Thymus (tissue), 11 donors: ENCODE results near the gene SLC30A2. TPM values are rescaled to one million over a fixed set of nuclear protein-coding genes. Genes with fewer than 3 reads are reported as not detected.

ENCODE experiments used
- DNase-seq, 9 donors: peaks; one replicate each; pipeline ENCODE4 v3.0.0-alpha.2; 2013; ENCODE audit warnings: low spot score in 9 of 9, low read depth in 6 of 9, missing footprints in 1 of 9
- H3K27ac ChIP-seq, 2 donors: one replicate each; pipeline ENCODE4 v1.5.1; 2013; ENCODE audit warnings: control low read depth in 1 of 2, low read depth in 1 of 2, low read length in 1 of 2, mild to moderate bottlenecking in 1 of 2, moderate library complexity in 1 of 2
- H3K27me3 ChIP-seq, 2 donors: one replicate each; pipeline ENCODE4 v1.5.1; 2013; ENCODE audit warnings: low read length in 1 of 2; ENCODE audit not compliant: control insufficient read depth in 2 of 2, insufficient read depth in 1 of 2
- H3K36me3 ChIP-seq, 2 donors: one replicate each; pipeline ENCODE4 v1.5.1; 2013; ENCODE audit warnings: low read length in 1 of 2, mild to moderate bottlenecking in 1 of 2, moderate library complexity in 1 of 2; ENCODE audit not compliant: control insufficient read depth in 2 of 2, insufficient read depth in 2 of 2
- H3K4me1 ChIP-seq, 2 donors: one replicate each; pipeline ENCODE4 v1.5.1; 2013; ENCODE audit warnings: low read length in 2 of 2; ENCODE audit not compliant: control insufficient read depth in 2 of 2, insufficient read depth in 2 of 2
- H3K4me3 ChIP-seq, 2 donors: one replicate each; pipeline ENCODE4 v1.5.1; 2013; ENCODE audit warnings: low read length in 2 of 2, control low read depth in 1 of 2, mild to moderate bottlenecking in 1 of 2
- H3K9me3 ChIP-seq, 2 donors: one replicate each; pipeline ENCODE4 v1.5.1; 2013; ENCODE audit warnings: low read length in 1 of 2, mild to moderate bottlenecking in 1 of 2; ENCODE audit not compliant: control insufficient read depth in 2 of 2, insufficient read depth in 1 of 2
- WGBS: extraction: QIAGEN DNeasy Blood & Tissue Kit; methylation state at CpG from one replicate; pipeline ENCODE4 v1.1.7; 2013; 5-methylcytosine and 5-hydroxymethylcytosine counted together
- polyA plus RNA-seq: library from polyadenylated mRNA; stranded (reverse); fragments of 200-250 nt; gene quantifications from one replicate; pipeline ENCODE4 v1.2.3, GENCODE V29; 2013
- total RNA-seq: library from RNA; stranded (reverse); fragments of 120-200 nt; gene quantifications from one replicate; pipeline ENCODE4 v1.2.4, GENCODE V29; 2013
- donor health status: healthy.

Gene SLC30A2
- total and polyA plus RNA-seq, 2 donors = 0.05 to 0.41 TPM

- Histone ChIP-seq H3K36me3 (no peaks in the 10 kb centered on the region), H3K27me3 (no peaks in the 10 kb centered on the region), H3K4me3 (no peak overlapping the region), H3K9me3 (no peaks in the 10 kb centered on the region), H3K27ac (no peak overlapping the region), H3K4me1 (peaks cover 5 to 63% of the 10 kb centered on the region in 2 donors)
- 97% methylated on average over 13 of the region's 13 CpGs for WGBS
- no peak for DNase-seq
These were observed 22.9 kb downstream of the SLC30A2 start for GRCh38 chr1:26023009-26023408.

GRCh38 chr1:26022404-26022779, 23.5 kb downstream of the SLC30A2 start:
- no peak overlapping the region for H3K27ac ChIP-seq
- DNase-seq = no peak
- no peaks in the 10 kb centered on the region for H3K36me3 ChIP-seq
- H3K4me3 ChIP-seq = no peak overlapping the region
- 91% methylated on average over 8 of the region's 8 CpGs for WGBS
- no peaks in the 10 kb centered on the region for H3K27me3 ChIP-seq
- H3K4me1 ChIP-seq = peaks cover 11 to 63% of the 10 kb centered on the region in 2 donors
- no peaks in the 10 kb centered on the region for H3K9me3 ChIP-seq

GRCh38 chr1:26021647-26022403, 24.1 kb downstream of the SLC30A2 start, which contains the start of gene EXTL1:
TSS of gene EXTL1 (plus strand) at chr1:26021775. CDS start at chr1:26022647, 872 bp downstream.
- H3K36me3 ChIP-seq = no peaks in the 10 kb centered on the region
- peaks cover 16 to 63% of the 10 kb centered on the region in 2 donors for H3K4me1 ChIP-seq
- H3K4me3 ChIP-seq = peak within 1 kb of the TSS in 1 of 2 donors; percentile 17
- H3K9me3 ChIP-seq = no peaks in the 10 kb centered on the region
- H3K27me3 ChIP-seq = no peaks in the 10 kb centered on the region
- 82% methylated on average over 15 of the region's 15 CpGs for WGBS
- peak in 1 of 9 donors; percentile 49 for DNase-seq
- no peak within 1 kb of the TSS for H3K27ac ChIP-seq

- 96% methylated on average over 6 of the region's 6 CpGs for WGBS
- Histone ChIP-seq H3K27ac (no peak overlapping the region), H3K36me3 (no peaks in the 10 kb centered on the region), H3K4me3 (no peak overlapping the region), H3K4me1 (peaks cover 23 to 69% of the 10 kb centered on the region in 2 donors), H3K27me3 (no peaks in the 10 kb centered on the region), H3K9me3 (no peaks in the 10 kb centered on the region)
- DNase-seq = no peak
These were observed 24.8 kb downstream of the SLC30A2 start for GRCh38 chr1:26020941-26021646.

GRCh38 chr1:26020330-26020768, 25.6 kb downstream of the SLC30A2 start:
- no peaks in the 10 kb centered on the region for H3K36me3 ChIP-seq
- no peak overlapping the region for H3K27ac ChIP-seq
- 96% methylated on average over 6 of the region's 6 CpGs for WGBS
- DNase-seq = no peak
- no peak overlapping the region for H3K4me3 ChIP-seq
- H3K27me3 ChIP-seq = no peaks in the 10 kb centered on the region
- H3K4me1 ChIP-seq = peaks cover 23 to 77% of the 10 kb centered on the region in 2 donors
- no peaks in the 10 kb centered on the region for H3K9me3 ChIP-seq

- WGBS = 60% methylated on average over 8 of the region's 8 CpGs
- Histone ChIP-seq H3K4me3 (no peak overlapping the region), H3K9me3 (no peaks in the 10 kb centered on the region), H3K27me3 (no peaks in the 10 kb centered on the region), H3K27ac (no peak overlapping the region), H3K4me1 (peaks cover 23 to 81% of the 10 kb centered on the region in 2 donors), H3K36me3 (no peaks in the 10 kb centered on the region)
- DNase-seq = peak in 1 of 9 donors; percentile 52
These were observed 26.1 kb downstream of the SLC30A2 start for GRCh38 chr1:26019641-26020315.

GRCh38 chr1:26017606-26018005, 28.3 kb downstream of the SLC30A2 start:
- Histone ChIP-seq H3K27ac (peak overlapping the region; percentile 89 to 98), H3K4me1 (peaks cover 23 to 82% of the 10 kb centered on the region in 2 donors), H3K27me3 (no peaks in the 10 kb centered on the region), H3K36me3 (no peaks in the 10 kb centered on the region), H3K9me3 (no peaks in the 10 kb centered on the region), H3K4me3 (no peak overlapping the region)
- 78% methylated on average over 6 of the region's 6 CpGs for WGBS
- DNase-seq = no peak

GRCh38 chr1:26016953-26017545, 28.9 kb downstream of the SLC30A2 start:
- 8% methylated on average over 6 of the region's 6 CpGs for WGBS
- no peaks in the 10 kb centered on the region for H3K9me3 ChIP-seq
- peak in 8 of 9 donors; percentile 65 to 94 (median 76) for DNase-seq
- H3K4me3 ChIP-seq = no peak overlapping the region
- H3K27me3 ChIP-seq = no peaks in the 10 kb centered on the region
- H3K4me1 ChIP-seq = peaks cover 23 to 79% of the 10 kb centered on the region in 2 donors
- H3K27ac ChIP-seq = peak overlapping the region; percentile 89 to 98
- no peaks in the 10 kb centered on the region for H3K36me3 ChIP-seq
